Measurements from ENCODE around the gene THEMIS.
"Not testable (repeated sequence)": the region's sequence is repeated elsewhere in the genome, so short reads cannot be mapped to it uniquely, and the experiment has no call there.

Gene THEMIS

DNA sequence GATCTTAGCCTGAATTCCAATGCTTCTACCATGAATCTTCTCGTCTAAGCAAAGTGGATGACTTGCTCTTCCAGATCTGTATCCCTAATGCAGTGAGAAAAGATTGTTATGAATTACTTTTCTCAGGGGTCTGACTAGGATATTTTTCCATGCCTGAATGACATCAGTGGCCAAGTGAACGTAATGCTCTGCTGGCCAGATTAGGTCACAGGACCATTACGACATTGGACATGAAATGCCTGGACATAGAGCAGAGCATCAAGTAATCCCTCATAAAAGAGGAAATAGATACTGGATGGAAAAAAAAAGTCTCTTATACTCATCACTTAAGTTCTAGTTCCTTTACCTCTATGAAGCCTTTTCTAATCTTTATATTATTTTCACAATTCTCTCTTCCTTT is 12.1 kb upstream of the THEMIS start:
- no peak for DNase-seq

DNA sequence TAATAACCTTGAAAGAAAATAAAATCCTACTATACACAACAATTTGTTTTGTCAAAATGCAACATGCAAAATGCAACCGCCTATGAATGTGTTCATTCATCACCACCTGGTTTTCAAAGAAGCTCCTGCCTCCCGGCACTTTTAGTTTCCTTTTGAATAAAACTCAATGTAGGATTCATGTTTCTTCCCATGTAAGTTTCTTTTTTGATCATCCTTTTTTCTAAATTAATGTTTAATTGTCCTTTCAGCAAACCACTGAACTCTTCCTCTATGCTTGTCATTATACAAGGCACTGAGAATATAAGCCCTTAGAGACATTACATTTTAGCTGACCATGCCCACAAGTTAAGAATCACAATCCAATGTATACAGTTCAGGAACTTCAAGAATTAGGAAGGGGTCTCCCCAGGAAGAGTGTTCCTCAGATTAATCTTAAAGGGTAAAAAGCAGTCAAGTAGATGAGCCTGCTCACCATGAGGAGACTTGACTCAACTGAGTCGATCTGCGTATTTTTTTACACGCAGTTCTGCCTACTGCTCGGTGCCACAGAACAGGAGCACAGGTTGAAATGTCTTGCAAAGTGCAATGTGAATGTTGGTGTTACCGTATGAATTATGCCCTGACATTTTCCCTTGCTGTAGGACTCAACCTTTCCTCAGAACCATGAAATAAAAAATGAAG is 7.2 kb upstream of the THEMIS start:
- no peak for DNase-seq

DNA sequence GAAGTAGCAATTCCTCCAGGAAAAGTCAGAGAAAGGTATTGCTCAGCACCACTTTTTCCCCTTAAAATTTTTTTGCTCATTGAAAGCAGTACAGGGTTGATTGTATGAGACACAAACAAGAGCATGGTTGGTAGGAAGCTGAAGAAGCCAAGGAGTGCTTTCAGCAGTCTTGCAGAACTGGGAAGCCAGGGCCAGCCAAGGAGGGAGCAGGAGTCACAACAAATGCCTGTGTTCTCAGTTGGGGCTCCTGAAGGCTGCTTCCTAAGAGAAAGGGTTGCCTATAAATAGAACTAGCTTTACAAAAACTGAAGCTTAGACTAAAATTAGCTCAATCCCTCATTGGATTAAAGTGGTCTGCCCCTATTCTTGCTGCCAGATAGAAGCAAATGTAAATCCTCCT is 3.3 kb upstream of the THEMIS start:
- no peak for DNase-seq

DNA sequence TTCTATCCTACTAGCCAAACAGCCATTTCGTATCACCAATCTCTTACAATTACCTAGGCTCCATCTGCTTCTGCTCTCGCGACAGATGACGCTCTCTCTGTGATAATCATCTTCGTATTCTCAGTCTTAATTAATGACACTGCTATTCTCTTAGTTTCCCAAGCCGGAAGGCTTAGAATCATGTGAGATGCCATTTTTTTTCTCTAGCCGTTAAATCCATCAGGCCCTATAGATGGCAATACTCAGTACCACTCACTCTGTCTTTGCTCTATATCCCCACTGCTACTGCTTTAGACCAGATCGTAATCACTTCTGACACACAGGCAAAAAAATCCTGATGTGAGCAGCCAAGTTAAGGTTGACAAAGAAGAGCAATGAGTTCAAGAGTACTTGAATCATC is 2.1 kb upstream of the THEMIS start:
- no peak for DNase-seq

DNA sequence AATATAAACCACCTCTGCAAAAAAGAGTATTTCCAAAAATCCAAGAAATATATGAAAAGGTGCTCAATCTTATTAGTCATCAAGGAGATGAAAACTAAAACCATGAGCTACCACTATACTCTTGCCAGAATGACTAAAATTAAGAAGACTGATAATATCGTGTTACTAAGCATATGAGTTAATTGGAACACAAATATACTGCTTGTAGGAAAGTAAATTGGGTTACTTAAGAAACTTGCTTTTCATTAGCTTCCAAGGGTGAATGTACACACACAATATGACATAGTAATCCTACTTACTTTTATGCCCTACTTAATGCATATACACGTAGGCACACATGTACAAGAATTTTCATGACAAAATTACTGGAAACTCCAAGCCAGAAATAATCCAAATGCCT is 3.4 kb downstream of the THEMIS start:
- no peak for DNase-seq

DNA sequence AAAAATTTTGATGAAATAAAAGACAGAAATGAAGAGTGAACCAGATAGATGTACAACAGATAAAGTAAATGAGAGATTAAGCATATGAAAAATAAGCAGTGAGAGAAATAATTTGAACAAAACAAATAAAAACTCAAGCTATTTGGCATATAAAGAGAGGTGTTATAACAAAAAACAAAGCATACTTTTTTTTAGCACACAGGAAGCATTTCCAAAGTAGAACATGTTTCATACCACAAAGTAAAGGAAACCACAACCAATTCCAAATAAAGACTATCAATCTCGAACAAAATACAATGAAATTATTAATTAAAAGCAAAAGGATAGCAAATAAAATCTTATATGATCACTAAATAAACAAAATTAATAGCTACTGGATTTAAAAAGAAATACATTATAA is 6.8 kb downstream of the THEMIS start:
- DNase-seq, result no peak

DNA sequence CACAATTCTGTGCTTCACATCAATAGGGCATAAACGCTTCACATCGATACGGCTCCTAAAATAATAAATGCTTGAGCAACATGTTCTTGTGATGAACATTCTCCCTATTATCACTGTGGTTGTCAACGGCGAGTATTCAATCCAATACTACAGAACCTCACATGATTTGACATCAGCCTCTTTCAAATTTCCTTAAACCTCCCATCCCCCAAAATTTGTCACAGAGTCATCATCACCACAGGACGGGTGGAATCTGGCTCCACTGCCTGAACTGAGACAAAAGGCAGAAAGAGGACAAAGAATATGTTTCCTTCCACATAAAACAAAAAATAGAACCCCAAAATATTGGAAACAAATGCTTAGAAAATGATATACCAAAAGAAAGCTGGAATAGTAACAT is 7.3 kb downstream of the THEMIS start:
- DNase-seq, result no peak

DNA sequence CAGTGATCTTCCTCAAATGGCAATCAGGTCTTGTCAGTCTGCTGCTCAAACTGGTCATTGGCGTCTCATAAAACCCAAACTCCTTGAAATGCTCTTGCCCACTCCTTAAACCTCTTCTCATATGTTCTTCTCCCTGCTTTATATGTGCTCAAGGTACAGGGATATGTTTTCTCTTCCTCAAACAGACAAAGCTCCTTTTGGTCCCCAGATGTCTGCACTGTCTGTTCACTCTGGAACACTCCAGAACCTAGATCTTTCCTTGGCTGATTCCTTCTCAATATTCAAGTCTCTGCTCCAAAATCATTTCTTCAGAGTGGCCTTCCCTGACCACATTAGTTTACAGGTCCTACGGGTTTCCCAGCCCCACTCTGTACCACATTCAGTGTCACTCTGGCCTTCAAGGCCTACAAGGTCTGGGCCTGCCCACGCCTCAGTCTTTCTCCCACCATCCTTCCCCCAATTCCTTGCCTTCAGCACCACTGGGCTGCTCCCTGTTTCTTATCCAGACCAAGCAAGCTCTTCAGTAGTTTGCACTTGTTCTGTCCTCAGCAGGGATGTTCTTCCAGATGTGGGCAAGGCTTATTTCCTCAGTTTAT is 9.0 kb downstream of the THEMIS start:
- no peak for DNase-seq

DNA sequence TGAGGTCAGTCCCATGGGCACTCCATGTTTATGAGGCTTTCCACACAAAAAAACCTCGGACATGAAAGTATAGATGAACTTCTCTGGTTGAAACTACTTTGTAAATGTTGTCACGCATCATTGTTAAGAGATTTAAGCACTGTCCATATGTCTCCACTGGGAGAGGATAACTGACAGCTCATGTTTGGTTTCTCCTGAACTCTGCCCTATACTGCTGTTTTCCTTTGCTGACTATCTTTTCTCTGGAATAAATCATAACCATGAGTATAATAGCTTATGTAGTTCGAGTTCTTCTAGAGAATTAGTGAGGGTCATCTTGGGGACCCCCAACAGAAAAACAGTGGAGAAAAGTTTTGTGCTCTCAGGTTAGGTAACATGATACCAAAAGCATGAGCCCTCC is 14.3 kb downstream of the THEMIS start:
- DNase-seq, result no peak

DNA sequence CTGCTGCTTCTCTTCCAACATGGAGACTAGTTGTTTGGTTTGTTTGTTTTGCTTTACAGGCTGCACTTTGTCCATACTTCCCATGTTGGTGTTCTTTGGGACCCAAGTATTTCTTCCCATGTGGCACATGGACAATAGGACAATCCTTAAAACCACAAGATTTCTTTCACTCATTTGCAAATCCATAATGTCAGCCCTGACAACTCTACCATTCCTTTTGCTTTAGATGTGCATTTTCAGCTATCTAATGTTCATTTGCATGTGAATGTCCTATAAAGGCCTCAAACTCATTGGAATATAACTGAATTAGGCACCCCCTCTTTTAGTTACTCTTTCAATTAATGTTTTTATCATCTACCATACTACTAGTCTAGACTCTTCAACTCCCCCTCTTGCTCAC is 16.7 kb downstream of the THEMIS start:
- no peak for DNase-seq

DNA sequence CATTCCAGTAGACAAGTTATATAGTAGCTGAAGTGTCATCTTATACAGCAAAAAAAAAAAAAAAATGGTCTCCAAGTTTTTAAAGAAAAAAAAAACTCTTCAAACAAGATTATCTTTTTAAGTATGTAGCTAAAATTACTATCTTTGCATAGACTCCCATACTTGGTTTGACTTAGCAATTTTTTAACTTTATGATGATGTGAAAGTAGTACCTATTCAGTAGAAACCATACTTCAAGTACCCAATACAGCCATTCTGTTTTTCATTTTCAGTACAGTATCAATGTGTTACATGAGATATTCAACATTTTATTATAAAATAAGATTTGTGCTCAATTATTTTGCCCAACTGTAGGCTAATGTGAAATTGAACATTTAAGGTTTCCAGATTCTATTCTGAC is 18.9 kb downstream of the THEMIS start:
- DNase-seq, result not testable (repeated sequence)

DNA sequence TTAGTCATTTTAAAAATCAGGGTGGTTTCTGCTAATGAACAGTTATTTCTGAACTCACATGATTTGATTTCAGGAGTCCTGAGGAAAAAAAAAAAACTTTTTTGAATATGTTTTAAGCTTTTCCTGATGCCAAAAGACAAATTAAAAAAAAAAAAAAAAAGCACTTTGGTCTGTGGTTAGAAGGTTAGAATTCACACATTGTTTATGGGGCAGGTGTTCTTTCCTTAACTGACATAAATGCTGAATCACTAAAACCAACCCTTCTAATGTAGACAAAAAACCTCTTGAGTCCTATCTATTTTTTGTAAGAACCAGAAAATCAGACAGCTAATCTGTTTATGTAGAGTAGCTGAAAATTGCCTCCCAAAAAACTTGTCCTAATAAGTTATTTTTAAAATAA is 20.4 kb downstream of the THEMIS start:
- DNase-seq, result no peak

DNA sequence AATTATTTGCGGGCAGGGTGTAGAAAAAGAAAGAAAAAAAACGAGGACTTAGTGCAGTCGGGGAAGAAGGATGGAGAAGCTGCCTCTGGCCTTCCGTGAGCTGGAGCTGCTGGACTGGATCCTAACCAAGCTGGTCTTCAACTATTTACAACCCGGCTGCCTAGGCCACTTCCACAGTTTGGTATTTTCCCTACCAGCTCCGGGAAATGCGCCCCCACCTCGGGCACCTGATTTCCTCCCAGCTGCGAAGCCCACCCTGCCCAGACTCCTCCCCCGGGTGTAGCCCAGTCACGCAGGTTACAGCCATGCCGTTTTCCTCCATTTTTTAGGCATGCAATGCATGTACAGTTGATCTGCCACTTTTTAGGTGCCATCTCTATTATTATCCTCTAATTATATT is 21.2 kb downstream of the THEMIS start:
- DNase-seq, result no peak

DNA sequence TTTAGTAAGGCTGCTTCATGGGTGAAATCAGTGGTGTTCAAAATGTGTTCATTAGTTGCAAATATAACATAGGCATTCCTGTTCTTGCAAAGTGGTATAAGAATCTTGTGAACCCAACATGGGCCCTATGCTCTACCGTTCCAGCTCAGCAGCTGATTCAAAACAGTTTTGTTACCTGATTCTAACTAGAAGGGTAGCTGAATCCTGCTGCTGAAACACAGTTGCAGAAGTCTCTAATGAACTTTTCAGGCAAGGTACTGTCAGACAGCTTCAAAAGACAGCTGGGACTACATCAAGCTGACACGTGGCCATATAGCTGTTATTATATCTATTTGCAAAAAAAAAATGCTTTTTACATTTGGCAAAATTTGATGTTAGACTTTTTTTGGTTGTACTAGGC is 22.7 kb downstream of the THEMIS start:
- no peak for DNase-seq

DNA sequence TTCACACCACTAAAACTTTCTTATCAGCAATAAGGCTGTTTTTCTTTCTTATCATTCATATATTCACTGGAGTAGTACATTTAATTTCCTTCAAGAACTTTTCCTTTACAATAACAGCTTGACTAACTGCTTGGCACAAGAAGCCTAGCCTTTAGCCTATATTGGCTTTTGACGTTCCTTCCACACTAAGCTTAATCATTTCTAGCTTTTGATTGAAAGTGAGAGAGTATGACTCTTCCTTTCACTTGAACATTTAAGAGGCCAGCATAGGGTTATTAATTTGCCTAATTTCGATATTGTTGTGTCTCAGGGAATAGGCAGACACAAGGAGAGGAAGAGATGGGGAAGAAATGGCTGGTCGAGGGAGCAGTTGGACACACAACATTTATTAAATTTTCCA is 23.6 kb downstream of the THEMIS start:
- no peak for DNase-seq

DNA sequence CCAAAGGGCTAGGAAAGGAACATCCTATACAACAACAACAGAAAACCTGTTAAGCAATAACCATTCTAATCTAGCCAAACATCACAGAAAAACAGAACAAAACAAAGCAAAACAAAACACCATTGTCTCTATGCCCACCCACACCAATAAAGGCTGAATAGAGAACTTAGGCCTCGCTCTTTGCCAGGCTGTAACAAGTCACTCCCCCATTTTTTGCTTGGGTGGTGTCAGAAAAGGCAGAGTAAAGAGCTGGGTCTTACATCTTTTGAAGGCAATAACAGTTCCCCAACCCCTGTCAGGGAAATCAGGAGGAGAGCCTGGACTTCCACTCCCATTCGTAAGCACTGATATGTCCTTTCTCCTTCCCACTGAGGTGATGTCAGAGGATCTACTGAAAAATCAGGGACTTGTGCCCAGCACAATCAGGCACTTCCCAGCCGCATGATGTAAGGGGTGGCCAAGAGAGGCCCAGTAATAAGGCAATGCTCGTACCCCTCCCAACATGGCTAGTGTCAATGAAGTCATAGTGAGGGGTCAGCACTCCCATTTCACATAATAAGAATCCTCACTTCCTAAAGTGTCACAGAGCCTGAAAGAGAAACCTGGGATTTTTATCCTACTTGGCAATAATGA is 31.0 kb downstream of the THEMIS start:
- DNase-seq, result no peak

DNA sequence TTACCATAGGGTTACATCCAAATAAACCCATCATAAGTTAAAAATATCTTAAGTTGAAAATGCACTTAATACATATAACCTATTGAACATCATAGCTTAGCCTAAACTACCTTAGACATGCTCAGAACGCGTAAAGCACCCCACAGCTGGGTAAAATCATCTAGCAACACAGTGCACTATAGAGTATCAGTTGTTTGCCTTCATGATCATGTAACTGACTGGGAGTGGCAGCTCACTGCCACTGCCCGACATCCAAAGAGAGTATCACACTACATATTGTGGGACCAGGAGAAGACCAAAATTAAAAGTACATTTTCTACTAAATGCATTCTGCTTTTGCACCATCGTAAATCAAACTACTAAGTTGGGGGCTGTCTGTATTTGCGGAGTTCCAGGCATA is 31.7 kb downstream of the THEMIS start:
- no peak for DNase-seq

DNA sequence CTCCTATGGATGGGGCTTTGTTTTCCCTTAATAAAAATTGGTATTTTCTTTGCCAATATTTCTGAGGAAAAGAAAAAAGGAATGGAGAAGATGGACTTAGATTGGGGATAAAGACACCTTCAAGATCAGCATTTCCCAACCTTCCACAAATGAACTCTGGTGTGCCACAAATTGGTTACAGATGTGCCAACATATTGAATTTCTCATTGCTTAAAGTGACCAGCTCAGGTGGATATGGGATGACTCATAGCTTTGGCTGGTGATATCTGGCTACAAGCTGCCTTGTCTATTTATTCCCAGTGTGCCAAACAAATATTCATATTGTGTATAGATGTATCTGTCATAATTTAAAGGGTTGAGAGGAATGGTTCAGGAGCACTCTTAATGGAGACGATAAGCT is 32.5 kb downstream of the THEMIS start:
- no peak for DNase-seq

DNA sequence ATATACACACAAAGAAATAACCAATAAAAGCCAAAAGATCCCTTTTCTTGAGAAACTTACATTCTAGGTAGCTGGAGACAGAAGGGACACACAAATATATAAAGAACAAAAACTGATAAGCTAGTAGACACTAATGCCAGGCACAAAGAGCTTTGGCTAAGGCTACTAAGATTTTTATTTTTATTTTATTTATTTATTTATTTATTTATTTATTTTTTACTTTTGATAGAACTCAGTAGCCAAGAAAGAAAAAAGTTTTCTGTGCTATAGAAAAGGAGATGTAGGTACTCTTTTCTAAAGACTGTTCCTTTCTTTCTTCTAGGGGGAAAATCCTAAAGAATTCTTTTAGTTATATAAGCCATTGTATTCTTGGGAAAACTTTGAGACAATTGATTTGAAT is 34.1 kb downstream of the THEMIS start:
- no peak for DNase-seq

DNA sequence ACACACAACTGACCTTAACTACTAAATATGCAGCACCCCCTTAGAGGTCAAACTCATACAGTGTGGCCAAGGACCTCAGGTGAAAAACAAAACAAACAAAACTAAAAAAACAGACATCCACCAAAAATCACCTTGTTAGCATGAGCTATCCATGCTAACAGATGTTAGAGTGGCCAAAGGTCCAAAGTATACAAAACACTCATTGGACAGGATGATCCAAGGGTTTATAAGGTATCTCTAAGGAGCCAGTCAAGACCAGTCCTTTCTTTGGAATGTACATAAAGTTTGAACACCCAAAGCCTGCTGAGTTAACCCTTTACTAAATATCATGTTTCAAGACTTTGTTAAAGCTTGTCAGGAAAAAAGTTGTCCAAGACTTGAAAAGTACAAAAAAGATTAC is 35.8 kb downstream of the THEMIS start:
- no peak for DNase-seq

DNA sequence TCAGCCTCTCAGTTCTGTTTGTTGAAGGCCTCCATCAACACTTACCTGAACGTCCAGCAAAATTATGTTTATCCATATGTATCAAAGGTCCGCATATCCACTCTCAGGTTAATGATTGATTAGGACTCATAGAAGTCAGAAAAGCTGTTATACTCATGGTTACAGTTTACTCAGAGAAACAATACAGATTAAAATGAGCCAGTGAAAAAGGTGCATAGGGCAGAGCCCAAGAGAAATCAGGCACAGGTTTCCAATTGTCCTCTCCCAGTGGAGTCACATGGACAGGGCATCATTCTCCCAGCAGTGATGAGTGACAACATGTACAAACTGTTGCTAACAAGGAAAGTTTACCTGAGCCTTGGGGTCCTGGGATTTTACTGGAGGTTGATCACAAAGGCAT is 36.2 kb downstream of the THEMIS start:
- no peak for DNase-seq

DNA sequence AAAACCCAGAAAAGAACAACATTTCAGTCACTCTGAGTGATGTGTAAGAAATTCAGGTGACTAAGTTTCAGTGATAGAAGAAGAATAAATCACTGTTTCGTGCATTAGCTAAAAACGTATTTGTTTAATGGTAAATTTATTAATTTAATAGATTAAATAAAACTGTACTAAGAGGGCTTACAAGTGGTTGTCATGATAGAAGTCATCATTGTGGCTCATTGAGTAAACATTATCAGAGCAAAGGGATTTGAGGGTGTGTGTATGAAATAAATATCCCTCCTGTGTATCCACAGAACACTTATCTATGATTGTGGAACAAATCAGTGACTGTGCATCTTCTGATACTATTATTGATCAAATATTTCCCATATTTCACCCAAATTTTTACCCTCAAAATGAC is 40.1 kb downstream of the THEMIS start:
- no peak for DNase-seq

DNA sequence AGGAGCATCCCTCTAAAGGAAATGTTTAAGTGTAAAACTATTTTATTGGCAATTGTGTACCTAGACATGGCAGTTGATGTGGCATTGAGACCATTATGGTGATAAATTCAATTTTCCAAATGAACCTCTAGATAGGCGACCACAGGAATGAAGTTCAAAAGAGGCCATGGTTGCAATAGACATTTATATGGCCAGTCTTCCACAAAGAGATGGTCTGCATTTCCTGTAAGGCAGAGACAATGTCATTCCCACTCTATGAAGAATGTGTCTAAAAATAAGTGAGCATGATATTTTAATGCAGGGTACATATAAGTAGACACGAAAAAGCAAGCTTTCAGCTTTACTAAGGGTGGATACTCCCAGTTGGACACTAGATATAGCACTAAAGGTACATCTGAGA is 40.9 kb downstream of the THEMIS start:
- no peak for DNase-seq

DNA sequence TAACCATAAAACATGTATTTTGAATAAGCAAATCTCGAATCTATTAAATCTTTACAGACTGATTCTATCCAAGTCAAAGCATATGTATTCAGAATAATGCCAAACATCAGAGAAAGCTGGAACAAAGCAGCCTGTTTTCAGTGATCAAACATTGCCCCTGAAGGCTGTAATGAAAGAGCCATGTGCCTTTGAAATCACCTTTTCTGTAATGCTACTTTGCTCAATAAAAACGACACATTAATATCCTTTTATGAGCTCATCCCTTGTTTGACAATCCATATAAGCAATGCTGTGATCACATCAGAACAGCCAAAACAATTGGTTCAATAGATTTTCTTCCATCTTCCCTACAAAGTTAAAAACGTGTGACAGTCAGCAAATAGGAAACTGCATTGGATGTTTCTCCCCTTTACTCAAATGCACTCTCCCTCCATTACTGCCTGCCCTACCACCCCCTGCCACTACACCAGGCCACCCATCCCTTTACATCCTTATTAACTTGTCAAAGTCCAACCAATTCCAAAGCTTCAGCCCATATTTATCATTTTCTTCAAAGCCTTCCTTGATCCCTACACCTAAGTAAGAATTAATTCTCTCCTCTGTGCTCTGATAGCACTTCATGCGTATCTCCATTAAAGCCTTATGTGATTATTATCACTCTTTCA is 42.0 kb downstream of the THEMIS start:
- DNase-seq, result no peak
